Activated naive CD4-positive, alpha-beta T cell treated with anti-CD3 and anti-CD28 coated beads for 36 hours (primary cell): ENCODE measurements around the gene BORCS5. TPM values are rescaled to one million over a fixed set of nuclear protein-coding genes. Genes with fewer than 3 reads are reported as not detected.
"Not testable (repeated sequence)": the region's sequence is repeated elsewhere in the genome, so short reads cannot be mapped to it uniquely, and the experiment has no call there.

ENCODE experiments used
- CTCF ChIA-PET: fragments of 350-600 bp; sonication (Branson Sonifier 250); formaldehyde crosslinking; loops from one replicate; lab custom pipeline; 2021; ENCODE audit warnings: antibody characterized with exemption; lab: Charles Lee
- DNase-seq: peaks from one replicate; pipeline ENCODE4 v3.0.0-alpha.2; 2020
- H3K27ac Mint-ChIP-seq: one replicate; pipeline ENCODE4 v1.8.0; 2021; ENCODE audit warnings: mild to moderate bottlenecking, mixed read lengths
- H3K27me3 Mint-ChIP-seq: one replicate; pipeline ENCODE4 v1.8.0; 2021; ENCODE audit warnings: low read depth, mixed read lengths
- H3K36me3 Mint-ChIP-seq: one replicate; pipeline ENCODE4 v1.8.0; 2021; ENCODE audit warnings: low read depth, mixed read lengths
- H3K4me1 Mint-ChIP-seq: one replicate; pipeline ENCODE4 v1.8.0; 2021; ENCODE audit warnings: low read depth, mixed read lengths
- H3K4me3 Mint-ChIP-seq: one replicate; pipeline ENCODE4 v1.8.0; 2021; ENCODE audit warnings: mild to moderate bottlenecking, moderate library complexity, mixed read lengths
- H3K9me3 Mint-ChIP-seq: one replicate; pipeline ENCODE4 v1.8.0; 2021; ENCODE audit warnings: mixed read lengths
- intact Hi-C: fragments of 100-400 bp; cut with micrococcal nuclease; formaldehyde crosslinking; loops from one replicate; pipeline ENCODE4 v1.15.1; 2023
- total RNA-seq, 2 experiments: library from RNA; stranded (reverse); gene quantifications; one replicate each; pipeline ENCODE4 v1.2.3, GENCODE V29; 2021

Gene BORCS5
- total RNA-seq, 2 experiments from 2014 or later = 31.2 to 35.6 TPM

GRCh38 chr12:12334367-12335040 lies 22.4 kb upstream of the BORCS5 start:
- Mint-ChIP-seq H3K27ac (no peak overlapping the region), H3K27me3 (no peaks in the 10 kb centered on the region), H3K9me3 (no peaks in the 10 kb centered on the region), H3K36me3 (no peaks in the 10 kb centered on the region), H3K4me3 (no peak overlapping the region), H3K4me1 (peaks cover 27% of the 10 kb centered on the region)
- peak; percentile 74 for DNase-seq
- intact Hi-C loops = loop anchor here (1.0 to 2.0 kb wide), 3 partner anchors 253 to 754 kb away; no protein-coding TSS in a partner anchor
- CTCF ChIA-PET = interaction anchor here (0.7 to 6.0 kb wide), 11 partner anchors 8 to 403 kb away, joined by 3 to 50 read pairs (median 4); partner anchors contain the start of genes BORCS5 and MANSC1

DNA sequence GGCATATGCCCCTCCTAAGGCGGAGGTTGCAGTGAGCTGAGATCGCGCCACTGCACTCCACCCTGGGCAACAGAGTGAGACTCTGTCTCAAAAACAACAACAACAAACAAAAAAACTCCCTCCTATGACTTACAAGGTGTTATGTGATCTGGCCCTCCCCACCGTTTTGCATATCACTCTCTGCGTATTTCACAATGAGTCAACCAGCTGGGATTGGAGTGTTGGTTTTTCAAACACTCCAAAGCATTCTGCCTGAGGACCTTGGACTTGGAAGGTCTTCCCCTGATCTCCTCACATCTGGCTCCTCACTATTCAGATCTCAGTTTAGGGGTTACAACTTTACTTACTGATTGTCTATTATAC lies 20.8 kb upstream of the BORCS5 start:
- no peak for DNase-seq
- H3K36me3 Mint-ChIP-seq = no peaks in the 10 kb centered on the region
- peaks cover 27% of the 10 kb centered on the region for H3K4me1 Mint-ChIP-seq
- no peak overlapping the region for H3K4me3 Mint-ChIP-seq
- CTCF ChIA-PET = interaction anchor here (0.6 to 6.0 kb wide), 5 partner anchors 9 to 402 kb away, joined by 3 to 50 read pairs (median 4); partner anchors contain the start of gene MANSC1
- H3K9me3 Mint-ChIP-seq = no peaks in the 10 kb centered on the region
- no peak overlapping the region for H3K27ac Mint-ChIP-seq
- no peaks in the 10 kb centered on the region for H3K27me3 Mint-ChIP-seq
- intact Hi-C loops = no loop called here

- H3K9me3 Mint-ChIP-seq = no peaks in the 10 kb centered on the region
- H3K27ac Mint-ChIP-seq = no peak overlapping the region
- no peak overlapping the region for H3K4me3 Mint-ChIP-seq
- no peaks in the 10 kb centered on the region for H3K27me3 Mint-ChIP-seq
- CTCF ChIA-PET = interaction anchor here (1.0 to 6.0 kb wide), 6 partner anchors 8 to 295 kb away, joined by 3 to 50 read pairs (median 4); partner anchors contain the start of genes BORCS5 and MANSC1
- intact Hi-C loops = no loop called here
- H3K36me3 Mint-ChIP-seq = peaks cover 1% of the 10 kb centered on the region
- H3K4me1 Mint-ChIP-seq = peaks cover 27% of the 10 kb centered on the region
- DNase-seq = no peak
These were observed 20.4 kb upstream of the BORCS5 start for GRCh38 chr12:12336511-12336910.

- Mint-ChIP-seq H3K4me3 (no peak overlapping the region), H3K27me3 (no peaks in the 10 kb centered on the region), H3K36me3 (peaks cover 1% of the 10 kb centered on the region), H3K4me1 (peaks cover 23% of the 10 kb centered on the region), H3K9me3 (no peaks in the 10 kb centered on the region), H3K27ac (peak overlapping the region; percentile 54)
- CTCF ChIA-PET = interaction anchor here (0.6 to 1.4 kb wide), 5 partner anchors 19 to 399 kb away, joined by 3 read pairs; no protein-coding TSS in a partner anchor
- no peak for DNase-seq
- intact Hi-C loops = no loop called here
These were observed 18.2 kb upstream of the BORCS5 start for GRCh38 chr12:12338527-12339168.

GRCh38 chr12:12349711-12350665 lies 6.9 kb upstream of the BORCS5 start, which contains the start of gene MANSC1:
MANSC1 (minus strand) TSS chr12:12350242; CDS start chr12:12343314, 6,928 bp downstream.
- H3K4me1 Mint-ChIP-seq = peaks cover 24% of the 10 kb centered on the region
- peaks cover 5% of the 10 kb centered on the region for H3K9me3 Mint-ChIP-seq
- no peaks in the 10 kb centered on the region for H3K27me3 Mint-ChIP-seq
- CTCF ChIA-PET = interaction anchor here (0.8 to 7.7 kb wide), 4 partner anchors 15 to 374 kb away, joined by 3 to 50 read pairs (median 4); no protein-coding TSS in a partner anchor
- no peaks in the 10 kb centered on the region for H3K36me3 Mint-ChIP-seq
- peak within 1 kb of the TSS; percentile 70 for H3K4me3 Mint-ChIP-seq
- intact Hi-C loops = no loop called here
- peak within 1 kb of the TSS; percentile 48 for H3K27ac Mint-ChIP-seq
- DNase-seq = peak; percentile 80

- Mint-ChIP-seq H3K4me3 (peak overlapping the region; percentile 70), H3K27me3 (no peaks in the 10 kb centered on the region), H3K4me1 (peaks cover 27% of the 10 kb centered on the region), H3K36me3 (no peaks in the 10 kb centered on the region), H3K9me3 (peaks cover 5% of the 10 kb centered on the region), H3K27ac (peak overlapping the region; percentile 33)
- CTCF ChIA-PET = interaction anchor here (0.5 to 7.7 kb wide), 6 partner anchors 11 to 386 kb away, joined by 3 to 50 read pairs (median 3); no protein-coding TSS in a partner anchor
- DNase-seq = no peak
- intact Hi-C loops = no loop called here
These were observed 5.9 kb upstream of the BORCS5 start for GRCh38 chr12:12350868-12351463.

- H3K36me3 Mint-ChIP-seq, DNase-seq, H3K27ac Mint-ChIP-seq, H3K27me3 Mint-ChIP-seq, H3K4me3 Mint-ChIP-seq, H3K9me3 Mint-ChIP-seq, intact Hi-C loops: not testable (repeated sequence)
- H3K4me1 Mint-ChIP-seq = peaks cover 34% of the 10 kb centered on the region
- CTCF ChIA-PET = interaction anchor here (0.5 to 7.7 kb wide), 7 partner anchors 10 to 385 kb away, joined by 3 to 50 read pairs (median 4); no protein-coding TSS in a partner anchor
These were observed 5.3 kb upstream of the BORCS5 start for GRCh38 chr12:12351468-12352185.

- CTCF ChIA-PET = no interaction called here
- intact Hi-C loops = no loop called here
- H3K4me3 Mint-ChIP-seq = no peak overlapping the region
- H3K4me1 Mint-ChIP-seq = peaks cover 32% of the 10 kb centered on the region
- DNase-seq = no peak
- H3K36me3 Mint-ChIP-seq = no peaks in the 10 kb centered on the region
- H3K9me3 Mint-ChIP-seq = no peaks in the 10 kb centered on the region
- H3K27ac Mint-ChIP-seq = no peak overlapping the region
- H3K27me3 Mint-ChIP-seq = no peaks in the 10 kb centered on the region
These were observed 3.6 kb upstream of the BORCS5 start for GRCh38 chr12:12353276-12353675.

DNA sequence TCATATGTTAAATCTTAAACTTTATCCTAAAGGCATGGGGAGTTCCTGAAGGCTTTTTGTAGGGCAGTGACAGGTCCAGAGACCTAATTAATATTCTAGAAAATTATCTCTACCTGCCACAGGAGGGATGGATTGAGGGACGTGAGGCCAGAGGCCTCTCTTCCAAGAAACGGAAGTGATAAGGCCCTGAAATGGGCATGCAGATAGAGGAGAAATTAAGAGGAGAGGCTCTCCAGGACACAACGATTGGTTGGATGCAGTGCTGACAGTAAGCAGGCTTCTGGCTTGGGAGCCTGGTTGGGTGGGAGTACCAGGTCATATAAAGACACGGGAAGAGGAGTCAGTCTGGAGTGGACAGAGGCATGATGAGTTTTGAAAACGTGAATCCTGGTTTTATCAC lies 3.1 kb upstream of the BORCS5 start:
- H3K36me3 Mint-ChIP-seq = no peaks in the 10 kb centered on the region
- peaks cover 36% of the 10 kb centered on the region for H3K4me1 Mint-ChIP-seq
- H3K4me3 Mint-ChIP-seq = no peak overlapping the region
- H3K27ac Mint-ChIP-seq = no peak overlapping the region
- no peaks in the 10 kb centered on the region for H3K9me3 Mint-ChIP-seq
- DNase-seq = no peak
- no peaks in the 10 kb centered on the region for H3K27me3 Mint-ChIP-seq
- CTCF ChIA-PET = no interaction called here
- intact Hi-C loops = no loop called here

DNA sequence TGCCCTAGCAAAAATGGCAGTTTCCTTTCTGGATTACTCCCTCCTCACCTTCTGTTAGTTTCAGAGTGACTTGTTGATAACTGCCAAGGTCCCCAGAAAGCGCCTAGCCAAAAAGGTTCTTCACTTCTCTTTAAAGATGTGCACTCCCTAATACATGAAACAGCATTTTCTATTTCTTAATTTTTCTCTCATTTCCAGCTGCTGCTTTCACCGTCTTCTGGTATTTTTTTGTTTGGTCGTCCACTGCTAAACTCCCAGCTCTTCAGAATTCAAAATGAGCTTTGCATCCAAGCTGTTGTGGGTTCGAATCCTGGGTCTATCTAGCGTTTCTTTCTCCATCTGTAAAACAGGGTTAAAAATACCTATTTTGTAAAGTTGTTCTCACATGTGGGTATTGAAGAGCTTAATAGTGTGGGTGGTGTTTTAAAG lies 397 bp upstream of the BORCS5 start:
- Mint-ChIP-seq H3K4me3 (peak overlapping the region; percentile 81), H3K4me1 (peaks cover 35% of the 10 kb centered on the region), H3K27ac (peak overlapping the region; percentile 90), H3K27me3 (no peaks in the 10 kb centered on the region), H3K9me3 (no peaks in the 10 kb centered on the region), H3K36me3 (peaks cover 3% of the 10 kb centered on the region)
- intact Hi-C loops = loop anchor here (5.0 kb wide), 2 partner anchors 456 to 646 kb away; partner anchors contain the start of genes DDX47 and HEBP1
- CTCF ChIA-PET = interaction anchor here (0.6 to 1.7 kb wide), 8 partner anchors 8 to 300 kb away, joined by 3 to 6 read pairs (median 3); no protein-coding TSS in a partner anchor
- no peak for DNase-seq
